ENCODE results near the gene COBL. TPM values are rescaled to one million over a fixed set of nuclear protein-coding genes. Genes with fewer than 3 reads are reported as not detected.

The COBL gene
- total RNA-seq, 2 donors from 2014 or later, result 27.5 to 28.3 TPM

GRCh38 chr7:51300762-51301674 lies 15.6 kb downstream of the COBL start:
- Mint-ChIP-seq H3K27ac (no peak overlapping the region), H3K36me3 (ENCODE audit: low read depth) (no peaks in the 10 kb centered on the region), H3K4me3 (no peak overlapping the region), H3K9me3 (no peaks in the 10 kb centered on the region), H3K4me1 (peaks cover 23% of the 10 kb centered on the region), H3K27me3 (ENCODE audit: insufficient read depth) (peaks cover 46% of the 10 kb centered on the region)
- H3K36me3 ChIP-seq (ENCODE audit: control insufficient read depth, insufficient read depth, low read length), result no peaks in the 10 kb centered on the region
- WGBS, 2 experiments (ENCODE audit: insufficient coverage in 1 of 2, insufficient read length in 1 of 2), result 94 to 95% methylated on average over 23 to 30 of the region's 30 CpGs
- no peaks in the 10 kb centered on the region for H3K9me3 ChIP-seq (ENCODE audit: control insufficient read depth, low read length)
- TF ChIP-seq CTCF (conservative IDR thresholded peaks at IDR 0.05), result no peak
- no peak overlapping the region for H3K9ac ChIP-seq (ENCODE audit: extremely low read depth, low read length, poor library complexity, severe bottlenecking)
- H3K4me3 ChIP-seq (ENCODE audit: low read length), result no peak overlapping the region
- H3K27me3 ChIP-seq (ENCODE audit: control insufficient read depth, insufficient read depth, low read length, poor library complexity, severe bottlenecking), result no peaks in the 10 kb centered on the region
- peak; percentile 42 for DNase-seq
- H3K4me1 ChIP-seq (ENCODE audit: control insufficient read depth, insufficient read depth, low read length), result no peaks in the 10 kb centered on the region
- H3K27ac ChIP-seq (ENCODE audit: low read depth, low read length), result no peak overlapping the region

- no peaks in the 10 kb centered on the region for H3K9me3 Mint-ChIP-seq
- Histone ChIP-seq H3K27ac (ENCODE audit: low read depth, low read length) (no peak overlapping the region), H3K9ac (ENCODE audit: extremely low read depth, low read length, poor library complexity, severe bottlenecking) (no peak overlapping the region), H3K4me1 (ENCODE audit: control insufficient read depth, insufficient read depth, low read length) (no peaks in the 10 kb centered on the region), H3K4me3 (ENCODE audit: low read length) (no peak overlapping the region), H3K9me3 (ENCODE audit: control insufficient read depth, low read length) (no peaks in the 10 kb centered on the region), H3K27me3 (ENCODE audit: control insufficient read depth, insufficient read depth, low read length, poor library complexity, severe bottlenecking) (no peaks in the 10 kb centered on the region), H3K36me3 (ENCODE audit: control insufficient read depth, insufficient read depth, low read length) (no peaks in the 10 kb centered on the region)
- peaks cover 26% of the 10 kb centered on the region for H3K4me1 Mint-ChIP-seq
- 89 to 92% methylated on average over 3 to 5 of the region's 5 CpGs for WGBS, 2 experiments (ENCODE audit: insufficient coverage in 1 of 2, insufficient read length in 1 of 2)
- no peaks in the 10 kb centered on the region for H3K36me3 Mint-ChIP-seq (ENCODE audit: low read depth)
- H3K27ac Mint-ChIP-seq, result no peak overlapping the region
- no peak overlapping the region for H3K4me3 Mint-ChIP-seq
- peaks cover 33% of the 10 kb centered on the region for H3K27me3 Mint-ChIP-seq (ENCODE audit: insufficient read depth)
- peak; percentile 55 for DNase-seq
- TF ChIP-seq CTCF (conservative IDR thresholded peaks at IDR 0.05), result peak; percentile 57
Measured at GRCh38 chr7:51299391-51300133, 17.0 kb downstream of the COBL start.

- H3K36me3 ChIP-seq (ENCODE audit: control insufficient read depth, insufficient read depth, low read length), result no peaks in the 10 kb centered on the region
Measured at GRCh38 chr7:51298912-51299311, 17.7 kb downstream of the COBL start.

More at GRCh38 chr7:51298912-51299311, 17.7 kb downstream of the COBL start:
- no peaks in the 10 kb centered on the region for H3K9me3 Mint-ChIP-seq
- Histone ChIP-seq H3K9me3 (ENCODE audit: control insufficient read depth, low read length) (no peaks in the 10 kb centered on the region), H3K4me3 (ENCODE audit: low read length) (no peak overlapping the region), H3K27ac (ENCODE audit: low read depth, low read length) (no peak overlapping the region), H3K9ac (ENCODE audit: extremely low read depth, low read length, poor library complexity, severe bottlenecking) (no peak overlapping the region), H3K27me3 (ENCODE audit: control insufficient read depth, insufficient read depth, low read length, poor library complexity, severe bottlenecking) (no peaks in the 10 kb centered on the region), H3K4me1 (ENCODE audit: control insufficient read depth, insufficient read depth, low read length) (no peaks in the 10 kb centered on the region)
- no peak overlapping the region for H3K4me3 Mint-ChIP-seq
- H3K27ac Mint-ChIP-seq, result no peak overlapping the region
- DNase-seq, result no peak
- peaks cover 26% of the 10 kb centered on the region for H3K4me1 Mint-ChIP-seq
- 93 to 94% methylated on average over 3 to 5 of the region's 5 CpGs for WGBS, 2 experiments (ENCODE audit: insufficient coverage in 1 of 2, insufficient read length in 1 of 2)
- no peaks in the 10 kb centered on the region for H3K36me3 Mint-ChIP-seq (ENCODE audit: low read depth)
- peaks cover 27% of the 10 kb centered on the region for H3K27me3 Mint-ChIP-seq (ENCODE audit: insufficient read depth)
- no peak for TF ChIP-seq CTCF (conservative IDR thresholded peaks at IDR 0.05)
